NCI-H2171 treated with DMSO at 0.1 percent for 48 hours (cell line): ENCODE measurements around the gene HERC2.

Experiments
- DNase-seq: peaks from one replicate; lab custom pipeline; 2025; lab: John Stamatoyannopoulos, UW

Gene HERC2

DNA sequence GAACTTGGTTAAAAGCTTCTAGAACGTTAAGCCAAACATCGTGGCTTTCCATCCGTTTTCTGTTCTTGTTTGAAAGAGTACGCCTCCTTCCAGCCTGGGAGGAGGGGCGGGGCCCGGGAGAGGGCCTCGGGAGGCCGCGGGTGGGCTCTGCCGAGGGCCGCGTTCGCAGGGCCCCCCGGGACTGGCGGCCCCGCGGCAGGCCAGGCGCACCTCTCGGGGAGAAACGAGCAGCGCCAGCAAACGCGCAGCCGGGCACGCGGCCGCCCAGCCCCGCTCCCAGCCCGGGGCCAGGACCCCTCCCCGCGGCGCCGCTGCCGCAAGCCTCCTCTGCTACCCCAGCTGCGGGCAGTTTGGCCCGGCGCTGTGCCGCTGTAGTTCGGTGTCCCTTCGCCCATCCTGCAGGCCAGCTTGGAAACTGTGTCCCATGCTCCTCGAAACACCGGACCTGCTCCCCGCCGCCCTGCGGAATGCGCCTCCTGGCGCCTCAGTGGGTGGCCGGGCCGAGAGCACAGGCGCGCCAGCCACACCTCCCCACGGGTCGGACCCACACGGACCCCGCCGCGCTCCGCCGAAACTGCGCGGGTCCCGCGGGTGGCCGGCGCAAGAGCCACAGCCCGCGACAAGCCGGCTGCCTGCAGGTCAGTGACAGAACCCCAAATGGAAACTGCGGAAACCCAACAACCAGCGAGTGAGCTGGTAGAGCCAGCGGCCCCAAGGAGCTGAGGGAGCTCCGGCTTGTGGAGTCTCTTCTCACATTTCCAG lies 225.1 kb downstream of the HERC2 start:
- no peak for DNase-seq

DNA sequence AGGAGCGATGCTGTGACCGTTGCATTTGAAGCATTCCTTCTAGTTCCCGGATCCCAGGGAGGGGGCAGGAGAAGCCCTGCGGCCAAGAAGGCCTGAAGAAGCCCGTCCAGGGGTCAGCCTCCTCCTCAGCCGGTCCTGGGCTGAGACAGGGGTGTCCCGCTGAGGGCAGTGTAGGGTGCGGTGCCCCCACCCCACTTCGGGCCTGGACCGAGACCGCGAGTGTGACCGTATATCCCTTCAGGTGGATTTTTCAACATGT lies 225.6 kb downstream of the HERC2 start:
- DNase-seq: no peak

DNA sequence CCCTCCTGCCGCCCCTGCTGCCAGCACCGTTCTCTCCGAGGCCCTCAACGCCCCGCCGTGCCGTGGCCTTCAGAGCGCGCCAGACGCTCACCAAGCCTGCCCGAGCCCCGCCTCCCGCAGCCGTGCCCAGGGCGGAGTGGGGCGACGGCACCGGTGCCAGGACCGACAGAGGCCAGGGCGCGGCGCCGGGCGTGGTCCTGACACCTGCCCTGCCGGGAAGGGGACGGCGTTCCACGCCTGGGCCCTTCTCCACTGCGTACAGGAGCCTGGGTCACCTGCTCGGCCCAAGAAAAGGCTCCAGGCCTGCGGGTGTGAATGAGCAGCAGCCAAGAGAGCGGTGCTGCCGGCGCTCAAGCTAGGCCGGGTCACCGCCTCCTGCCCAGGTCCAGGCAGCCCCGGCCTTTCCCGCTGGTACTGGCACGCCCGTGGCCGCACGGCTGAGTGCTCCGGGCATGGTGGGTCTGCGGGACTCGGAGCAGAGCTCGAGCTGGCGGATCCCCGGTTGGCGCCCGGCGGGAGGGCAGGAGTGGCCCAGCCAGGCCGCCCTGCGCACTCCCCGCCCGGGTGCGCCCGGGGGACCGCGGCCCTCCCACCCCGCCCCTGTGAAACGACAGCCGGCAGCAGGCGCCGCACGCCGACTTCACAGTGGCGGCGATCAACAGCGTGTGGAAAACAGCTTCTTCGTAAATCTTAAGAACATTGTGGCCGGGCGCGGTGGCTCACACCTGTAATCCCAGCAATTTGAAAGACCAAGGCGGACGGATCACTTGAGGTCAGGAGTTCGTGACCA lies 227.1 kb downstream of the HERC2 start:
- DNase-seq: no peak

DNA sequence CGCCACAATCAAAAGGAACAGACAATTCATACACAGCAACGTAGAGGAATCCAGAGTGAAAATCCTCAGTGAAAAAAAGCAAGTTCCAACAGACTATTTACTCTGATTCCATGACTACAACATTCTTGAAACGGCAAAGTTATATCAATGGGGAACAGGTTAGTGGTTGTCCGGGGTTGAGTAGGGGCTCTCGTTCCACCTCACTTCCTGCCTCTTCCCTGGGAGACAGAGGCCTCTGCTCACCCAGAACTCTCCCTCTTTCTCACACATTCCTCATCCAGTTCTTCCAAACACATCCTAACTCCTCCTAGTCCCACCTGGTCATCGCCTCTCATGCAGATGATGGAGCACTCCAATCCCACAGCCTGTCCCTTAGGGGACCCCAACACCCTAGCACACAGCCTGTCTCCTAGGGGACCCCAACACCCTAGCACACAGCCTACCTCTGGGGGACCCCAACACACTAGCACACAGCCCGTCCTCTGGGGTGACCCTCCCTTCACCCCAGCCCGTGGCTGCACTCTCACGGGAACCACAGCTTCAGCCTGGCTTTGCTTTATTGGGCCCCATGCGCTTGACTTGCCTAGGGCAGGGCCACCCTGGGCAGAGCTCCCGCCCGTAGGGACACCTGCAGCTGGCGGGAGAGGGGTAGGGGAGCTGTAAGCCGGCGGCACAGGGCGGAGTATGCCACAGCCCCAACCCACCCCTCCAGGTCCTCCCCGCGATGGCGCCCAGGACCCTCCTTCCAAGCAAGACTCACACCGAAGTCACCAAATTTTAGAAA lies 228.0 kb downstream of the HERC2 start:
- no peak for DNase-seq

DNA sequence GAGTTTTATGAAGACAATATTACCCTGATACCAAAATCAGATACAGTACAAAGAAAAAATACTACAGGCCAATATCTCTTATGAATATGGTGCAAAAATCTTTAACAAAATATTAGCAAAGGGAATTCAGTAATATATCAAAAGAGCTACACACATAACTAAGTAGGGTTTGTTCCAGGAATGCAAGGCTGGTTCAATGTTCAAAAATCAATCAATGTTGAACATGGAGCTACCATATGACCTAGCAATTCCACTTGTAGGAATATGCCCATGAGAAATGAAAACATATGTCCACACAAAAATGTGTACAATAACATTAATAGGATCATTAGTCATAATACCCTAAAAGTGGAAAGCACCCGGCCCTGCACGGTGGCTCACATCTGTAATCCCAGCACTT lies 230.7 kb downstream of the HERC2 start:
- no peak for DNase-seq

DNA sequence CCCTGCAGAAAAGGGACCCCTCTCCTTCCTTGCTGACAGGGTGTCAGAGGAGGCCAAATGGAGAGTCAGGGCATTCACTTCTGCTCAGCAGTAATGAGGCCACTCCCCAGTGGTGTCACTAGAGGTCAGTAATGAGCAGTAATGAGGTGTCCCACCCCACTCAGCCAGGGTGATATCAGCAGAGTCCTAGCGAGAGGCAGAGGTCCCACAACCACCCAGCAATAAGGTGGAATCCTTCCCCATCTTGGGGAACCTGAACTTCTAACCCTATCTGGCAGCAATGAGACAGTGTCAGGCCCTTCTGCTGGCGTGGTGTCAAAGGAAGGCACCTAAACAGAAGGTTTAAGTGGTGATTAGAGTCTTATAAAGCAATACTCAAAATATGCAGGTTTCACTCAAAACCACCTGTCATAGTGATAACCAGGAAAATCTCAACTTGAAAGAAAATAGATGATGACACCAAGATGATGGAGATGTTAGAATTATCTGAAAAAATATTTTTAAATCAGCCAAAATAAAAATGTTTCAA lies 235.7 kb downstream of the HERC2 start:
- DNase-seq: peak; percentile 43

DNA sequence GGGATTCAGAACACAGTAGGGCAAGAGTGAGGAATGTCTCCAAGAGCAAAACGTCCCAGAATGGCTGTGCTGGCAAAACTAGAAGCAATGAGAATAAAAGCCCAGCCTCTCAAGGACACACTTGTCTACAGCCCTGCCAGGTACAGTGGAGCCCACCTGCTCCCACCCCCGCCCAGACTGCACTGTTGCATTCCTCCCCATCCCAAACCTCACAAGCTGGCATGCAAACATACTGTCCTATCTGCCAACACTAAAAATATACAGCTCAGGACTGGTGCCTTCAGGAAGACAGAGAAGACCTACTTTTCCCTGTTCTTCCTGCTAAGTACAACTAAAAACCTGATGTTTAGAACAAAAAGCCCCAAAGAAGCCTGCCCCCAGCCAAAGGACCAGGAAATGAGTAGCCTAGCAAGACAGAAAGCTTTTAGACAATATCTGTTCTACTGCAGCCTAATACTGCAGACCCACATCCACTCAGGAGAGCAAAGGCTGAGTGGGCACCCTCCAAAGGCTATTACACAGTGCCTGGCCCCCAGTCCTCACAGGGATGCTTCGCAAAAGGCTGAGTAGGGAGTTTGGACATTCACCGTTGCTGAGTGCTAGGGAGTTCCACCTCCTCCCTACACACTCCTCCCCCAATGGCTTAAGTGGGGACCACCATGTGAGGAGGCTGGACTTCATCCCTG lies 236.3 kb downstream of the HERC2 start:
- DNase-seq: no peak

DNA sequence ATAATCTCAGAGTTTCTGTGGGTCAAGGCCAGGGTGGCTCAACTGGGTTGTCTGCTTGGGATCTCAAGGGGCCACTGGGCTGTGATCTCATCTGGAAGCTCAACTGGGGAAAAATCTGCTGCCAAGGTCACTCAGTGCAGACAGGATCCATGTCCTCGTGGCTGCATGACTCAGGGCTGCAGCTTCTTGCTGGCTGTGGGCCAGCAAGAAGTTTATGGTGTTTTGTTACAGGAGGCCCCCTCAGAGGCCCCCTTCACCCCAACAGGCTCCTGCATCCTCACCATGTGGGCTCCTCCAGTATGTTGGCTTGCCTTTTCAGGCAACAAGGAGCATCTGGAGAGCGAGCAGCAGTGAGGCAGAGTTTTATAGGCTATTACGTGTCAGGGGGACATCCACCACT lies 237.4 kb downstream of the HERC2 start:
- peak; percentile 14 for DNase-seq

DNA sequence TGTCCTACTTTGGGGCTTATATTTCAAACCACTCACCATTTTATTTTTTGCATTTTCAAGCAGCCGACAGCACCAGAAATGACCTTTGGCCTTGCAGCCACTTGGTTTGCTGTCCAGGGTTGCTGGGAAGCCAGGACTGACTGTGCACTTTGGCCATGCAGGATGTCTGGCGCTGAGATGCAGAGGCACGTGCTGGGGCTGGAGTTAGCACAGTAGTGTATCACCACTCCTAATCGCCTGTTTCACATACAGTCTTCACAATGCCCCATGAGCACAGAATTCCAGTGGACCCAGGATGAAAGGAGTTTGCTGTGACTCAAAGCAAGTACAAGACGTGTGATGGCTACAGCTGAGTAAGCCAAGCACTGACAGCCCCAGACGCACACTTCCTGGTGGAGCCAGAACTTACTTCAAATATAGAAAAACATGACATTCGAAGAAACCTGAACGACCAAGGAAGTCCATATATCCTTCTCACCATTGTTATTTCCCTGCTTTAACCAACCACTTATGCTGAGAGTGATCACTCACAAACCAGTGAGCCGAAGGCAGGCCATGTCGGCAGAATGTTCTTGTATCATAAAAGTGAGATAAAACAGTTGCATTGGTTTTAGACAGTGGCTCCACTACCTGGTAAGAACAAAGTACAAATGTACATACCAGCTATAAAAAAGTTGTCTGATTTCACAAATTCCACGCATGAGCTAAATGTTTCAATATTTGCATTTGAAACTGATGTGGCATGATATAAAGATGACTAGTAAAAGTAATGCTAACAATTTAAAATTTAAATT lies 238.9 kb downstream of the HERC2 start:
- no peak for DNase-seq

DNA sequence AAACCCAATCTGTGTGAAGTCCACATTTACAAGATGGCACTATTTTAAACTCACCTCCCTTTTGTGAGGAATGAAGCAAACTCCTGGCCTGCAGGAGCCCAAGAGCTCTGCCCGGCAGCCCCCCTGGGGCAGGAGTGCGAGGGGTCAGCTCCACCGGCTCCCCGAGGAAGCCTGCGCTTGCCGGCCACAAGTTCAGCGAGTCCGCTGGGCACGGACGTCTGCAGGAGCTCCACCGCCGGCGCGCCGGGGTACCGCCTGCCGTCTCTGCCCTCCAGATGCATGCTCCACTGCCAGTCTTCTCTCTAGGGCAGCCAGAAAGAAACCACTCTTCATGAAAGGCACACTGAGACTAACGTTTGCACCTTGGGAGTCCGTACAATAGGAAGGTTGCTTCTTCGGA lies 240.4 kb downstream of the HERC2 start:
- no peak for DNase-seq

DNA sequence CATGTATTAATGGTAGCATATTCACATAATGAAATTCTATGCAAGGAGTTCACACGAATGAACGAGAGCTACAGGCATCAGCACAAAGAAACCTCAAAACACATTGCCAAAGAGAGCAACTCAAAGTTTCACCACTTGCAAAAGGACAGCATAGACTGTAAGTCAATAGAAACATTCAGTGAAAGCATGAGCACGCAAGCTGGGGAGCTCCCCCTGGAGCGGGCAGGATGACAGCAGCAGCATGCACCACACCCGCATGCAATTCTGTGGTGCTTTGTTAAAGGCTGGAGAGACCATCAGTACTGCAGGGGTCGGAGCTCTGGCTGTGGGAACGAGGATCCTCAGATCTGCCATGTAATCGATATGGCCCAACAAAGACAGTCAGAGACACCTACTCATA lies 241.6 kb downstream of the HERC2 start:
- no peak for DNase-seq

DNA sequence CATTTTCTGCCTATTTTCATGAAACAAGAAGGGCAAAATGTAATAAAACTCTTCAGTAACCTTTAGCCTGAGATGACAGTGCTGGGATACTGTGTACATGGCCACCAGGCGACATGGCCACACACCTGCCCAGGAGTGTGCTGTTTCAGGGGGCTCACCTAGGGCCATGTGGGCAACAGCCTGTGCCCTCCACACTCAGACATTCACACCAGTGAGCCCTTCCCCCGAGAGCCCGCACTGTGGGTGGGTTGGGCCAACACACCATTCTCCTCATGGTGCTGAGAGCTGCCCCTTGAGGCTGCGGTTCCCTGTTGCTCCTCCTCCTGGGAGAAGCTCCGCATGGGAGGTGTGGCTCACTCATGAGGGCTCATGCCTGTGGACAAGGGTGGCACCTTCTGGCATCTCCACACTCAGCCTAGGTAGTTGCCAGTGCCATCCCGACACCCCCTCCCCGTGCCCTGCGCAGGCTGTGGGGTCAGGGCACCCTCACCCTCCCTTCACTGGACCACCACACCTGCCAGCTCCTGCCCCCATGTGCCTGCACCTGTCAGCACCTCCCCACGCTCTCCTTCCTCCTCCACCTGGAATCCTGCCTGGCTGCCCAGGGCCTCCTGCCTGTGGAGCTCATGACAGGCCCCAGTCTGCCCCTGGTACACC lies 242.5 kb downstream of the HERC2 start:
- no peak for DNase-seq

DNA sequence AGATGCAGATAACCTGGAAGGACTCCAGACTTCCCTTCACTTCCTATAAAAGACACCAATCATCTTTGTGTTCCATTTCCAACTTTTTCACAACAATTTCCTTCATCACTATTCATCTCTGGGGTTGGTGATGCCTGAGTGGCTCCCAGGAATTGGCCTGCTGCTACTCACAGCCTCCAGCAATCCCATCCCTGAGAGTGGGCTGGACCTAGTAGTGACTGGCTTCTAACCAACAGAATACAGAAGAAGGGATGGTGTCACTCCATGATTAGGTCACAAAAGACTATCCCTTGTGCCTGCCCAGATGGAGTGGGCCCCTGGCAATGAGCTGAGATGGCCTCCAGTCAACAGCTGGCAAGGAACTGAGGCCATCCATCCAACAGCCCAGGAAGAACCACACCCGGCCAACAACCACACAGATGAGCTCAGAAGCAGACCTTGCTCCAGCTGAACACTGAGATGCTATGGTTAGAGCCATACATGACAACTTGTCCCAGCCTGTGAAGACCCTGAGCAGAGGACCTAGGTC lies 243.7 kb downstream of the HERC2 start:
- DNase-seq: no peak

DNA sequence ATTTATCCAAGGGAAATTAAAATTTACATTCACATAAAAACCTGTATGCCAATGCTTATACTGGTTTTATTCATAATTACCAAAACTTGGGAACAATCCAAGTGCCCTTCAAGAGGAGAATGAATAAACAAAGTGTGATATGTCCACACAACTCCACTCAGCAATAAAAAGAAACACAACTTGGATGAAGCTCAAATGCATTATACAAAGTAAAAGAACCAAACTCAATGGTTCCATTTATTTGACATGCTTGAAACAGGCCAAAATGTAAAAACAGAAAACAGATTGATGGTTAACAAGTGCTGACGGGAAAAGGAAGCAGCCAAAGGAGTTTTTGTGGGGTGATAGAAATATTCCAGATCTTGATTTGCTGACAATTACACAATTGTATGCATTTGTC lies 246.4 kb downstream of the HERC2 start:
- DNase-seq: no peak

DNA sequence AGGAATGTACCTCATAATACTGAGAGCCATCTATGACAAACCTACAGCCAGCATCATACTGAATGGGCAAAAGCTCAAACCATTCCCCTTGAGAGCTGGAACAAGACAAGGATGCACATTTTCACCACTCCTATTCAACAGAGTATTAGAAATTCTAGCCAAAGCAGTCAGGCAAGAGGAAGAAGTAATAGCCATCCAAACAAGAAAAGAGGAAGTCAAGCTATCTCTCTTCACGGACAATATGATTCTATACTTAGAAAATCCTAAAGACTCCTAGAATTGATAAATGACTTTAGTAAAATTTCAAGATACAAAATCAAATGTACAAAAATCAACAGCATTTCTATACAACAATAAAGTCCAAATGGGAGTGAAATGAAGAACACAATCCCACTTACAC lies 253.0 kb downstream of the HERC2 start:
- DNase-seq: no peak

DNA sequence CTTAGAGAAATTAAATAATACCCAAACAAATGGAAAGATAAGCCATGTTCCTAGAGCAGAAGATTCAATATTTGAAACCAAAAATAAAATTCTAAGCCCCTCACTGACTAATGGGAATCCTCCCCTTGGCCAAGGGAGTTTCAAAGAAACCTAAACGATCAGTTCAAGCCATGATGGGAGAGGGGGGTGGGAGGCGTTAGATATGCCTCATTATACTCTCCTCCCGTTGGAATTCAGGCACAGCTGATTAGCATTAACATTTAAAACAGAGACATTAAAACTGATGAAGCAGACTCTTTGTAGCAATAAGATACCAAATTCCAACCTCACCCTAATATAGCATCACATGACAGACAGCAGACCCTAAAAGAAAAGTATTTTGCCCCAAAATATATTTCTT lies 255.7 kb downstream of the HERC2 start:
- no peak for DNase-seq
